ENCODE measurements around the gene URB1. TPM values are rescaled to one million over a fixed set of nuclear protein-coding genes. Genes with fewer than 3 reads are reported as not detected.

The URB1 gene
- total and polyA plus RNA-seq, 9 of the 15 experiments (the other 6 are each of a cell fraction or from before 2014, with no cell fraction given) = 0.97 to 53.6 (median 21.5) TPM

GRCh38 chr21:32328595-32328994 lies 64.2 kb downstream of the URB1 start:
- H2AFZ ChIP-seq (ENCODE audit: low read depth, low read length) = no peak overlapping the region
- CTCF ChIA-PET (ENCODE audit: low intra/inter-chr PET ratio) = no interaction called here
- POLR2A ChIA-PET = interaction anchor here (0.6 to 1.1 kb wide), 2 partner anchors 263 to 317 kb away, joined by 4 read pairs; no protein-coding TSS in a partner anchor
- H3K4me3 ChIP-seq = no peak overlapping the region
- no peaks in the 10 kb centered on the region for H4K20me1 ChIP-seq (replicated peaks; ENCODE audit: control insufficient read depth, insufficient read depth, low read length)
- no peaks in the 10 kb centered on the region for H3K27me3 ChIP-seq (ENCODE audit: control insufficient read depth in 2 of 2, insufficient read depth in 2 of 2, low read length in 2 of 2)
- WGBS (ENCODE audit: insufficient coverage, low coverage, missing lambda C conversion rate) = 78% methylated on average over 3 of the region's 3 CpGs
- peaks cover 99% of the 10 kb centered on the region for H3K36me3 ChIP-seq (ENCODE audit: control insufficient read depth, insufficient read depth, low read length)
- FAIRE-seq (no peak), DNase-seq (ENCODE audit: extremely low read depth in 1 of 4, low spot score in 3 of 4) (no peak), ATAC-seq (no peak)
- no peak for TF ChIP-seq ZNF830 (CRISPR knock-in tag; IDR thresholded peaks at IDR 0.05)
- TF ChIP-seq NBN (IDR thresholded peaks at IDR 0.05; ENCODE audit: low read depth) = no peak
- TF ChIP-seq, protein P1, sequence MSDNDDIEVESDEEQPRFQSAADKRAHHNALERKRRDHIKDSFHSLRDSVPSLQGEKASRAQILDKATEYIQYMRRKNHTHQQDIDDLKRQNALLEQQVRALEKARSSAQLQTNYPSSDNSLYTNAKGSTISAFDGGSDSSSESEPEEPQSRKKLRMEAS (CRISPR knock-in tag; IDR thresholded peaks at IDR 0.05) = no peak
- no peak for TF ChIP-seq HDAC2 (IDR thresholded peaks at IDR 0.05)
- TF ChIP-seq POLR3A (IDR thresholded peaks at IDR 0.05; ENCODE audit: borderline replicate concordance, extremely low read depth, insufficient read depth, insufficient read length) = no peak
- no peak for TF ChIP-seq SRSF1 (IDR thresholded peaks at IDR 0.05; ENCODE audit: low read depth, low read length)
- no peak for TF ChIP-seq MECOM (CRISPR knock-in tag; IDR thresholded peaks at IDR 0.05)
- TF ChIP-seq ZNF57 (CRISPR knock-in tag; IDR thresholded peaks at IDR 0.05) = no peak
- no peak for TF ChIP-seq SREBF2 (CRISPR knock-in tag; IDR thresholded peaks at IDR 0.05)
- TF ChIP-seq NCOA2 (IDR thresholded peaks at IDR 0.05; ENCODE audit: partially characterized antibody in 2 of 2) = no peak
- no peak overlapping the region for H3K4me2 ChIP-seq (ENCODE audit: insufficient read depth, low read length)
- BruUV-seq (replicated peaks) = no TSS peak
- H3K9me1 ChIP-seq (ENCODE audit: control insufficient read depth, insufficient read depth, low read length) = no peaks in the 10 kb centered on the region
- H3K4me1 ChIP-seq (replicated peaks in 1 of 2; ENCODE audit: control insufficient read depth in 2 of 2, insufficient read depth in 2 of 2, low read length in 2 of 2) = no peaks in the 10 kb centered on the region
- no peaks in the 10 kb centered on the region for H3K79me2 ChIP-seq (ENCODE audit: control insufficient read depth, insufficient read depth, low read length)
- H3K9ac ChIP-seq (ENCODE audit: insufficient read depth in 1 of 2, low read depth in 2 of 2, low read length in 2 of 2) = no peak overlapping the region
- in situ Hi-C loops (cut with MboI) (no loop called here), intact Hi-C loops (cut with micrococcal nuclease) (no loop called here)
- H3K9me3 ChIP-seq (replicated peaks; ENCODE audit: control insufficient read depth, insufficient read depth, low read depth, low read length) = no peaks in the 10 kb centered on the region
- H3K27ac ChIP-seq (ENCODE audit: extremely low read depth, low read depth, low read length) = no peak overlapping the region
